ENCODE data around the gene FBN1.

FBN1 gene

DNA sequence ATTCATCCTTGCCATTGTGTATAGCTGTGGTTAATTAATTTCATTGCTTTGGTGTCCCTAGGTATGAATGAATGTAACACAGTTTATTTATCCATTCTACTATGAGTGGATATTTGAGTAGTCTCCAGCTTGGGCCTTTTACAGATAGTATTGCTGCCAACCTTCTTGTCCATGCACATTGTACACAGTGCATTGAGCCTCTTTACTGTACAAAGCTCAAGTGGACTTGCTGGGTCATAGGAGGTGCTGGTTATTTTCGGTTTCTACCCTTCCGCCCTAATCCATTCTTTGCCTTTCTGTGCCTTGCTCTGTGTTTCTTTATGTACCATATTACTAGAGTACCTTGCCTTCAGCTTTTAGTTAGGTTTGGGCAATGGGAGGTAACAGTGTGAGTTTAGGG lies 253.6 kb downstream of the FBN1 start:
- H3K9me3 ChIP-seq (ENCODE audit: severe bottlenecking), result no peaks in the 10 kb centered on the region
- peaks cover 11% of the 10 kb centered on the region for H3K4me1 ChIP-seq (ENCODE audit: insufficient read depth, poor library complexity, severe bottlenecking)
- DNase-seq (ENCODE audit: low spot score) (no peak), ATAC-seq (ENCODE audit: low read depth) (no peak)
- H3K27me3 ChIP-seq (ENCODE audit: insufficient read depth, poor library complexity, severe bottlenecking), result no peaks in the 10 kb centered on the region
- TF ChIP-seq, protein P1, sequence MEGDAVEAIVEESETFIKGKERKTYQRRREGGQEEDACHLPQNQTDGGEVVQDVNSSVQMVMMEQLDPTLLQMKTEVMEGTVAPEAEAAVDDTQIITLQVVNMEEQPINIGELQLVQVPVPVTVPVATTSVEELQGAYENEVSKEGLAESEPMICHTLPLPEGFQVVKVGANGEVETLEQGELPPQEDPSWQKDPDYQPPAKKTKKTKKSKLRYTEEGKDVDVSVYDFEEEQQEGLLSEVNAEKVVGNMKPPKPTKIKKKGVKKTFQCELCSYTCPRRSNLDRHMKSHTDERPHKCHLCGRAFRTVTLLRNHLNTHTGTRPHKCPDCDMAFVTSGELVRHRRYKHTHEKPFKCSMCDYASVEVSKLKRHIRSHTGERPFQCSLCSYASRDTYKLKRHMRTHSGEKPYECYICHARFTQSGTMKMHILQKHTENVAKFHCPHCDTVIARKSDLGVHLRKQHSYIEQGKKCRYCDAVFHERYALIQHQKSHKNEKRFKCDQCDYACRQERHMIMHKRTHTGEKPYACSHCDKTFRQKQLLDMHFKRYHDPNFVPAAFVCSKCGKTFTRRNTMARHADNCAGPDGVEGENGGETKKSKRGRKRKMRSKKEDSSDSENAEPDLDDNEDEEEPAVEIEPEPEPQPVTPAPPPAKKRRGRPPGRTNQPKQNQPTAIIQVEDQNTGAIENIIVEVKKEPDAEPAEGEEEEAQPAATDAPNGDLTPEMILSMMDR (IDR thresholded peaks at IDR 0.05; ENCODE audit: poor library complexity, severe bottlenecking), result no peak
- no peaks in the 10 kb centered on the region for H3K36me3 ChIP-seq (ENCODE audit: low read depth)
- no peak overlapping the region for H3K4me3 ChIP-seq (ENCODE audit: severe bottlenecking)
- H3K27ac ChIP-seq (ENCODE audit: poor library complexity, severe bottlenecking), result no peak overlapping the region

DNA sequence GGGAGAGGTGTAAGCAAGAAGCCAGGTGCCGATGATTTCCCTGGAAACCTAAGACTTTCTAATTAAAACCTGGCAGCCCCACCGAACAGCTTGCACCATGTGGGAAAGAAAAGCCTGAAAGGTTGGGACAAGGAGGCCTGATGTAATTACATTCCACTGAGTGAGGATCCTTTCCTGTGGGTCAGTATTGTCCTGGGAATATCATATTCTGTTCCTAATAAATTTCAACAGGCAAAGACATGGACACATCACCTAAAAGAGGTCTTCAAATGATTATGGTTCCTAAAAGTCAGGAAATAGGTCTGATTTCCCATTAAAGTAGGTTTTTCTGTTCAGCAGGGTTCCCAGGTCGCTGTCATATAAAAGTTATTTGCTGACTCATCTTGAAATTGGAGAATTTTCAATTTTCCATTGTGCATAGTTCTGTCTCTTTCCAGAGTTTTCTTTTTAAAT lies 255.8 kb downstream of the FBN1 start:
- Histone ChIP-seq H3K4me3 (ENCODE audit: severe bottlenecking) (no peak overlapping the region), H3K27ac (ENCODE audit: poor library complexity, severe bottlenecking) (peak overlapping the region; percentile 8), H3K4me1 (ENCODE audit: insufficient read depth, poor library complexity, severe bottlenecking) (peaks cover 11% of the 10 kb centered on the region), H3K27me3 (ENCODE audit: insufficient read depth, poor library complexity, severe bottlenecking) (no peaks in the 10 kb centered on the region), H3K9me3 (ENCODE audit: severe bottlenecking) (no peaks in the 10 kb centered on the region), H3K36me3 (ENCODE audit: low read depth) (no peaks in the 10 kb centered on the region)
- peak; percentile 47; the same call in 2 of the 3 replicates for ATAC-seq (ENCODE audit: low read depth)
- TF ChIP-seq, protein P1 (IDR thresholded peaks at IDR 0.05; ENCODE audit: poor library complexity, severe bottlenecking), result no peak
- no peak for DNase-seq (ENCODE audit: low spot score)

DNA sequence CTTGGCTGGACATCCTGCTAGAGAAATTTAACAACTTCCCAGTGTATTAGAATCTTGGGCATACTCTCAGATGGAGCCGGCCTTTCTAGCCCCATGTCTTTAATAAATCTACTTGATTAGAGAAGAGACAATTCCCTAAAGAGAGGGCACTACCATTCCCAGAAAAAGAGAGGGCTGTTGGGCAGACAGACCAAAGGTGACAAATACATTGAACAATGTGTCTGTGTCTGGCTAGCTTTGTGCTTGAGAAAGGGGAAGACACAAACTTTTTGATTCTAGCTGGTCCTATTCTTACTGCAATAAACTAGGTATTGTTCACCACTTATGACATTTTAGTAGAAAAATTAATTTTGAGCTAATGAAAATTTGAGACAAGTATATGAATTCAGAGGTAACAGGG lies 256.6 kb downstream of the FBN1 start:
- TF ChIP-seq, protein P1 (IDR thresholded peaks at IDR 0.05; ENCODE audit: poor library complexity, severe bottlenecking), result no peak
- Histone ChIP-seq H3K9me3 (ENCODE audit: severe bottlenecking) (no peaks in the 10 kb centered on the region), H3K4me1 (ENCODE audit: insufficient read depth, poor library complexity, severe bottlenecking) (peaks cover 11% of the 10 kb centered on the region), H3K27me3 (ENCODE audit: insufficient read depth, poor library complexity, severe bottlenecking) (no peaks in the 10 kb centered on the region), H3K36me3 (ENCODE audit: low read depth) (no peaks in the 10 kb centered on the region), H3K4me3 (ENCODE audit: severe bottlenecking) (no peak overlapping the region), H3K27ac (ENCODE audit: poor library complexity, severe bottlenecking) (no peak overlapping the region)
- ATAC-seq (ENCODE audit: low read depth) (no peak), DNase-seq (ENCODE audit: low spot score) (no peak)

DNA sequence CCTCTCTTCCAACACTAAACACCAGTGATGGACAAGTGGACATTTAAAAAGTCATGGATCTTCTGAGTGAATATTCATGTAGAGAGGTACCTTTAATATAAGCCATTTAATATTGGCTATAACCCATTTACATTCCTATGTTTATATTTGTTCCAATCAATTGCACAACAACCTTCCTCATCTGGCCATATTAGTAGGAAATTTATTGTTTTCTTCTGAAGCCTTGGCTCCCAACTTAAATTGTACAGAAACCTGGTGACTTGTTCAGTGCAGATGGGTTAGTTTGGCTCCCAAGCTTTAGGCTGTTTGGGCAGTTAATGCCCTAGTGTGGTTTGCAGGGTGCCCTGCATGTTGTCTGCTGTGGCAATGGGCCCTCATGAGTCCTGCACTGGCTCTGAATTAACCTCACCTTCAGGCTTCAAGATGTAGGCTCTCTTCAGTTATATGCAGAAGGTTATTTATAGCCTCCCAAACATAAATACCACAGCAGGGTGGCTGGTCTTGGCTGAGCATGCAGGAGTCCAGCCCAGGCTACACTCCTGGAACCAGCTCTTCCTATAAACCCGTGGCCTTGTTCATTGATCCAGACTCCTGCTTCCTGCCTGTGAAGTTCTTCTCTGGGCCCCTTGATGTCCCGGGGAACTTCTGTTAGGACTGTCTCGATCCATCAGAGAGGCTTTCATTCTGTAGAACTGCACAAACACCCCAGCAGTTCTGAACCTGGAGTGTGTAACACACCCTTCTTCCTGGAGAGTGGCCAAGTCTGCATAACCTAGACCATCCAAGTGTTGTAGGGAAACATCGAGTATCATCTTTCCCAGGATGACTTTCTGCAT lies 257.3 kb downstream of the FBN1 start:
- peaks cover 11% of the 10 kb centered on the region for H3K4me1 ChIP-seq (ENCODE audit: insufficient read depth, poor library complexity, severe bottlenecking)
- no peaks in the 10 kb centered on the region for H3K27me3 ChIP-seq (ENCODE audit: insufficient read depth, poor library complexity, severe bottlenecking)
- H3K27ac ChIP-seq (ENCODE audit: poor library complexity, severe bottlenecking), result no peak overlapping the region
- H3K9me3 ChIP-seq (ENCODE audit: severe bottlenecking), result no peaks in the 10 kb centered on the region
- TF ChIP-seq, protein P1 (IDR thresholded peaks at IDR 0.05; ENCODE audit: poor library complexity, severe bottlenecking), result no peak
- no peak overlapping the region for H3K4me3 ChIP-seq (ENCODE audit: severe bottlenecking)
- ATAC-seq (ENCODE audit: low read depth), result peak; percentile 11; the same call in 1 of the 3 replicates
- H3K36me3 ChIP-seq (ENCODE audit: low read depth), result no peaks in the 10 kb centered on the region
- no peak for DNase-seq (ENCODE audit: low spot score)
